HepG2 (cell line): ENCODE results near the gene NDUFS7. TPM values are rescaled to one million over a fixed set of nuclear protein-coding genes. Genes with fewer than 3 reads are reported as not detected.
A peak's percentile ranks its signal among the peaks of the same experiment; 100 is the strongest.

ENCODE experiments used
- BCL6 ChIP-seq: IDR thresholded peaks from 2 replicates; pipeline ENCODE4 v1.6.1; 2016; ENCODE audit warnings: missing genetic modification reagents, missing compliant biosample characterization
- HNRNPL ChIP-seq: fragments of 200-400 bp; formaldehyde crosslinking; IDR thresholded peaks from 2 replicates; pipeline ENCODE4 v1.6.1; 2017; ENCODE audit warnings: mild to moderate bottlenecking, low read depth, low read length
- IRF1 ChIP-seq: sonication (generic); formaldehyde crosslinking; IDR thresholded peaks from 2 replicates; pipeline ENCODE4 v1.4.0; 2020; ENCODE audit warnings: low read depth, mild to moderate bottlenecking, missing genetic modification reagents
- MIER3 ChIP-seq: IDR thresholded peaks from 2 replicates; pipeline ENCODE4 v1.6.1; 2016; ENCODE audit warnings: missing compliant biosample characterization, borderline replicate concordance
- MYC ChIP-seq: sonication (generic); formaldehyde crosslinking; IDR thresholded peaks from 2 replicates; pipeline ENCODE4 v1.9.0; 2021; ENCODE audit warnings: missing genetic modification reagents, borderline replicate concordance
- RBFOX2 ChIP-seq: fragments of 200-400 bp; formaldehyde crosslinking; IDR thresholded peaks from 2 replicates; pipeline ENCODE4 v1.6.1; 2017; ENCODE audit warnings: low read depth, mild to moderate bottlenecking, low read length
- RORA ChIP-seq: sonication (generic); formaldehyde crosslinking; IDR thresholded peaks from 2 replicates; pipeline ENCODE4 v1.5.0; 2020; ENCODE audit warnings: mild to moderate bottlenecking, missing genetic modification reagents, moderate library complexity
- RXRB ChIP-seq: IDR thresholded peaks from 2 replicates; pipeline ENCODE4 v1.6.1; 2016; ENCODE audit warnings: borderline replicate concordance, missing genetic modification reagents, missing compliant biosample characterization
- ZBTB2 ChIP-seq: sonication (generic); formaldehyde crosslinking; IDR thresholded peaks from 2 replicates; pipeline ENCODE4 v1.8.0; 2022; ENCODE audit warnings: low read depth, missing genetic modification reagents
- ZNF253 ChIP-seq: sonication (generic); formaldehyde crosslinking; IDR thresholded peaks from 2 replicates; pipeline ENCODE4 v1.8.0; 2022; ENCODE audit warnings: mild to moderate bottlenecking, missing genetic modification reagents, borderline replicate concordance
- ZNF687 ChIP-seq: sonication (generic); formaldehyde crosslinking; IDR thresholded peaks from 2 replicates; pipeline ENCODE4 v1.5.1; 2020; ENCODE audit warnings: mild to moderate bottlenecking, missing genetic modification reagents, moderate library complexity
- ZNF747 ChIP-seq: sonication (generic); formaldehyde crosslinking; IDR thresholded peaks from 2 replicates; pipeline ENCODE4 v1.8.1; 2023; ENCODE audit warnings: missing genetic modification reagents, mild to moderate bottlenecking, borderline replicate concordance
- ZNF790 ChIP-seq: sonication (generic); formaldehyde crosslinking; IDR thresholded peaks from 2 replicates; pipeline ENCODE4 v1.8.0; 2022; ENCODE audit warnings: missing genetic modification reagents, mild to moderate bottlenecking, borderline replicate concordance
- polyA plus RNA-seq, 8 experiments: library from polyadenylated mRNA; depleted of rRNA in 3 of 8; stranded (reverse) in 7 of 8; unstranded in 1 of 8; fragments of >200 nt; fragmentation: Illumina TruSeq in 4 of 8; extraction: Trizol in 4 of 8; gene quantifications; 2 replicates each; pipeline versions ENCODE4 v1.2.1 to v1.2.3, GENCODE V29; 2011 to 2016; ENCODE audit warnings: low read depth in 4 of 8, missing spikeins in 1 of 8, mixed read lengths in 1 of 8; ENCODE audit not compliant: insufficient read depth in 1 of 8
- total RNA-seq, 5 experiments: library from RNA; depleted of rRNA; stranded (reverse); fragments of >200 nt; fragmentation: Illumina TruSeq; extraction: Trizol; gene quantifications; 2 replicates each; pipeline ENCODE4 v1.2.3, GENCODE V29; 2016; ENCODE audit warnings: low read depth in 1 of 5

The NDUFS7 gene
- total and polyA plus RNA-seq, 2 of the 13 experiments (the other 11 are each of a cell fraction or from before 2014, with no cell fraction given): 34.3 to 66.9 TPM

- TF ChIP-seq ZNF687 (CRISPR knock-in tag): peak; percentile 23; the same call in 1 of the 2 replicates
- TF ChIP-seq MIER3: no peak
- TF ChIP-seq RXRB (CRISPR knock-in tag): no peak
- no peak for TF ChIP-seq IRF1
- TF ChIP-seq BCL6 (CRISPR knock-in tag): no peak
- no peak for TF ChIP-seq ZNF253 (CRISPR knock-in tag)
- TF ChIP-seq RBFOX2: peak; percentile 41; the same call in 1 of the 2 replicates
- TF ChIP-seq ZNF747 (CRISPR knock-in tag): no peak
- no peak for TF ChIP-seq MYC (CRISPR knock-in tag)
- TF ChIP-seq RORA (CRISPR knock-in tag): no peak
- no peak for TF ChIP-seq ZNF790 (CRISPR knock-in tag)
- TF ChIP-seq ZBTB2 (CRISPR knock-in tag): no peak
- TF ChIP-seq HNRNPL: peak; percentile 49; the same call in 1 of the 2 replicates
- TF ChIP-seq, all 625 proteins: peak for 5
Measured at GRCh38 chr19:1428738-1429391, 45.2 kb downstream of the NDUFS7 start (continued).
